Gastroesophageal sphincter (tissue), 4 donors: ENCODE measurements around the gene KLK8. TPM values are rescaled to one million over a fixed set of nuclear protein-coding genes. Genes with fewer than 3 reads are reported as not detected.

Experiments used
- ATAC-seq: fragments of 150-250 bp; one replicate; pipeline ENCODE4 v1.9.1; 2016; ENCODE audit warnings: mild to moderate bottlenecking, moderate library complexity
- H3K27ac ChIP-seq, 4 donors: fragments of 200-600 bp; sonication (generic) in 3 of 4; 1 replicate in 3 of 4; 2 replicates in 1 of 4; pipeline ENCODE4 v1.5.1; 2016 to 2019
- H3K27me3 ChIP-seq: fragments of 200-600 bp; sonication (generic); one replicate; pipeline ENCODE4 v1.5.1; 2019
- H3K36me3 ChIP-seq, 2 donors: fragments of 200-600 bp; sonication (generic); one replicate each; pipeline ENCODE4 v1.5.1; 2019; ENCODE audit warnings: control low read depth in 1 of 2
- H3K4me1 ChIP-seq, 3 donors: fragments of 200-600 bp; sonication (generic); 1 replicate in 2 of 3; 2 replicates in 1 of 3; pipeline ENCODE4 v1.5.1; 2016 to 2019; ENCODE audit warnings: control low read depth in 2 of 3
- H3K4me3 ChIP-seq, 2 donors: fragments of 200-600 bp; sonication (generic); one replicate each; pipeline ENCODE4 v1.5.1; 2019; ENCODE audit warnings: mild to moderate bottlenecking in 1 of 2, moderate library complexity in 1 of 2
- H3K9me3 ChIP-seq, 3 donors: fragments of 200-600 bp; sonication (generic); one replicate each; pipeline ENCODE4 v1.5.1; 2017 to 2019; ENCODE audit warnings: control low read depth in 2 of 3
- CTCF ChIP-seq, 4 experiments: fragments of 200-600 bp in 2 of 4; fragments of 450-650 bp in 2 of 4; sonication (generic) in 1 of 4; IDR thresholded peaks; one replicate each; pipeline ENCODE4 v1.5.1; 2017 to 2019; ENCODE audit warnings: antibody characterized with exemption in 4 of 4, mild to moderate bottlenecking in 2 of 4, moderate library complexity in 2 of 4
- EP300 ChIP-seq: sonication (generic); formaldehyde crosslinking; IDR thresholded peaks from one replicate; pipeline ENCODE4 v1.6.1; 2017; ENCODE audit warnings: antibody characterized with exemption, mild to moderate bottlenecking
- POLR2A ChIP-seq, 2 donors: fragments of 450-650 bp; IDR thresholded peaks; one replicate each; pipeline ENCODE4 v1.6.1; 2017; ENCODE audit warnings: antibody characterized with exemption in 2 of 2, mild to moderate bottlenecking in 2 of 2, moderate library complexity in 1 of 2
- POLR2AphosphoS5 ChIP-seq: sonication (generic); formaldehyde crosslinking; IDR thresholded peaks from one replicate; pipeline ENCODE4 v1.6.1; 2017; ENCODE audit warnings: antibody characterized with exemption
- WGBS, 2 donors: methylation state at CpG; one replicate each; pipeline ENCODE4 v1.1.5; 2018; ENCODE audit warnings: low coverage in 1 of 2; 5-methylcytosine and 5-hydroxymethylcytosine counted together
- total RNA-seq, 4 donors: library from RNA; depleted of rRNA; stranded (reverse); fragments of >200 nt; gene quantifications; one replicate each; pipeline ENCODE4 v1.1.0, GENCODE V29; 2016

The KLK8 gene
- total RNA-seq, 4 donors from 2014 or later = 2.3 to 4.6 TPM; not detected in 2

GRCh38 chr19:50959731-50960500 is 41.5 kb downstream of the KLK8 start:
- peaks cover 82% of the 10 kb centered on the region for H3K27me3 ChIP-seq
- no peak overlapping the region for H3K27ac ChIP-seq
- no peaks in the 10 kb centered on the region for H3K36me3 ChIP-seq
- TF ChIP-seq POLR2AphosphoS5 (no peak), POLR2A (IDR thresholded peaks at IDR 0.05) (no peak), CTCF (IDR thresholded peaks at IDR 0.05) (no peak), EP300 (no peak)
- no peaks in the 10 kb centered on the region for H3K4me1 ChIP-seq
- no peaks in the 10 kb centered on the region for H3K9me3 ChIP-seq
- 59% methylated on average over 7 of the region's 9 CpGs; no CpG with 5 or more reads in 1 of the 2 donors for WGBS, 2 donors
- no peak for ATAC-seq
- H3K4me3 ChIP-seq = no peak overlapping the region

GRCh38 chr19:50957587-50957986 is 43.8 kb downstream of the KLK8 start:
- H3K27ac ChIP-seq = no peak overlapping the region
- H3K9me3 ChIP-seq = no peaks in the 10 kb centered on the region
- H3K4me1 ChIP-seq = no peaks in the 10 kb centered on the region
- no peaks in the 10 kb centered on the region for H3K36me3 ChIP-seq
- no peak overlapping the region for H3K4me3 ChIP-seq
- H3K27me3 ChIP-seq = peaks cover 69% of the 10 kb centered on the region
- no peak for TF ChIP-seq POLR2AphosphoS5
- no peak for TF ChIP-seq POLR2A (IDR thresholded peaks at IDR 0.05)
- TF ChIP-seq CTCF (IDR thresholded peaks at IDR 0.05) = no peak
- no peak for TF ChIP-seq EP300
- ATAC-seq = no peak
- 73 to 75% methylated on average over 7 to 8 of the region's 8 CpGs for WGBS, 2 donors

GRCh38 chr19:50952910-50953309 is 48.5 kb downstream of the KLK8 start, which contains the start of gene KLK5:
KLK5 (minus strand) TSS chr19:50953038; CDS start chr19:50952657, 381 bp downstream.
- no peak within 1 kb of the TSS for H3K27ac ChIP-seq
- no peaks in the 10 kb centered on the region for H3K4me1 ChIP-seq
- TF ChIP-seq CTCF (IDR thresholded peaks at IDR 0.05) (no peak), POLR2A (IDR thresholded peaks at IDR 0.05) (no peak), POLR2AphosphoS5 (no peak), EP300 (no peak)
- ATAC-seq = no peak
- peaks cover 75% of the 10 kb centered on the region for H3K27me3 ChIP-seq
- H3K9me3 ChIP-seq = no peaks in the 10 kb centered on the region
- H3K36me3 ChIP-seq = no peaks in the 10 kb centered on the region
- 5% methylated on average over 4 of the region's 7 CpGs; no CpG with 5 or more reads in 1 of the 2 donors for WGBS, 2 donors
- no peak within 1 kb of the TSS for H3K4me3 ChIP-seq

- TF ChIP-seq POLR2A (IDR thresholded peaks at IDR 0.05) (no peak), POLR2AphosphoS5 (no peak), EP300 (no peak), CTCF (IDR thresholded peaks at IDR 0.05) (no peak)
- H3K4me3 ChIP-seq = no peak overlapping the region
- peaks cover 68% of the 10 kb centered on the region for H3K27me3 ChIP-seq
- no peak for ATAC-seq
- H3K4me1 ChIP-seq = no peaks in the 10 kb centered on the region
- no peaks in the 10 kb centered on the region for H3K36me3 ChIP-seq
- no peak overlapping the region for H3K27ac ChIP-seq
- no CpG with 5 or more reads among the region's 19 CpGs for WGBS, 2 donors
- H3K9me3 ChIP-seq = no peaks in the 10 kb centered on the region
Observed at GRCh38 chr19:50949861-50950260, 51.5 kb downstream of the KLK8 start.

- Histone ChIP-seq H3K9me3 (no peaks in the 10 kb centered on the region), H3K27me3 (peaks cover 73% of the 10 kb centered on the region), H3K4me1 (no peaks in the 10 kb centered on the region), H3K36me3 (no peaks in the 10 kb centered on the region), H3K27ac (no peak overlapping the region), H3K4me3 (no peak overlapping the region)
- no peak for ATAC-seq
- WGBS, 2 donors = 82 to 83% methylated on average over 3 to 4 of the region's 4 CpGs
- TF ChIP-seq POLR2AphosphoS5 (no peak), CTCF (IDR thresholded peaks at IDR 0.05) (no peak), POLR2A (IDR thresholded peaks at IDR 0.05) (no peak), EP300 (no peak)
Observed at GRCh38 chr19:50947123-50947522, 54.3 kb downstream of the KLK8 start.
